ENCODE measurements around the gene GAS7. TPM values are rescaled to one million over a fixed set of nuclear protein-coding genes. Genes with fewer than 3 reads are reported as not detected.
A peak's percentile ranks its signal among the peaks of the same experiment; 100 is the strongest.

GAS7 gene
- total RNA-seq, 6 experiments from 2014 or later = 1.6 to 7.1 (median 2.7) TPM

GRCh38 chr17:10216213-10216938 lies 18.0 kb upstream of the GAS7 start:
- 28% methylated on average over 9 of the region's 15 CpGs for WGBS (ENCODE audit: insufficient coverage, low coverage, low lambda C conversion rate, missing lambda C conversion rate)
- H3K4me1 ChIP-seq = no peaks in the 10 kb centered on the region
- no peak for DNase-seq
- intact Hi-C loops (cut with DNase I) = no loop called here
- no peak for ATAC-seq
- H3K36me3 ChIP-seq = no peaks in the 10 kb centered on the region
- TF ChIP-seq POLR2A (IDR thresholded peaks at IDR 0.05) (no peak), CTCF (IDR thresholded peaks at IDR 0.05) (no peak)
- H3K4me3 ChIP-seq = no peak overlapping the region
- H3K27me3 ChIP-seq = no peaks in the 10 kb centered on the region
- H3K27ac ChIP-seq = no peak overlapping the region
- H3K9me3 ChIP-seq = no peaks in the 10 kb centered on the region

GRCh38 chr17:10215286-10215685 lies 16.9 kb upstream of the GAS7 start:
- Histone ChIP-seq H3K9me3 (no peaks in the 10 kb centered on the region), H3K36me3 (no peaks in the 10 kb centered on the region), H3K4me1 (no peaks in the 10 kb centered on the region), H3K27me3 (no peaks in the 10 kb centered on the region), H3K27ac (no peak overlapping the region), H3K4me3 (no peak overlapping the region)
- ATAC-seq = no peak
- TF ChIP-seq POLR2A (IDR thresholded peaks at IDR 0.05) = no peak
- 75% methylated on average over 5 of the region's 8 CpGs for WGBS (ENCODE audit: insufficient coverage, low coverage, low lambda C conversion rate, missing lambda C conversion rate)
- intact Hi-C loops (cut with DNase I) = no loop called here
- no peak for DNase-seq

GRCh38 chr17:10211666-10212065 lies 13.3 kb upstream of the GAS7 start:
- Histone ChIP-seq H3K27me3 (no peaks in the 10 kb centered on the region), H3K4me3 (no peak overlapping the region), H3K4me1 (no peaks in the 10 kb centered on the region), H3K9me3 (no peaks in the 10 kb centered on the region), H3K36me3 (no peaks in the 10 kb centered on the region), H3K27ac (no peak overlapping the region)
- ATAC-seq (no peak), DNase-seq (no peak)
- intact Hi-C loops (cut with DNase I) = no loop called here
- TF ChIP-seq CTCF (IDR thresholded peaks at IDR 0.05) (no peak), POLR2A (IDR thresholded peaks at IDR 0.05) (no peak)
- 62% methylated on average over 6 of the region's 8 CpGs for WGBS (ENCODE audit: insufficient coverage, low coverage, low lambda C conversion rate, missing lambda C conversion rate)

- Histone ChIP-seq H3K27me3 (no peaks in the 10 kb centered on the region), H3K4me3 (no peak overlapping the region), H3K4me1 (no peaks in the 10 kb centered on the region), H3K36me3 (no peaks in the 10 kb centered on the region), H3K9me3 (no peaks in the 10 kb centered on the region), H3K27ac (no peak overlapping the region)
- DNase-seq = no peak
- TF ChIP-seq CTCF (IDR thresholded peaks at IDR 0.05) (no peak), POLR2A (IDR thresholded peaks at IDR 0.05) (no peak)
- no peak for ATAC-seq
- 10% methylated on average over 6 of the region's 6 CpGs for WGBS (ENCODE audit: insufficient coverage, low coverage, low lambda C conversion rate, missing lambda C conversion rate)
- intact Hi-C loops (cut with DNase I) = no loop called here
Measured at GRCh38 chr17:10210151-10210574, 11.8 kb upstream of the GAS7 start.

- 51% methylated on average over 6 of the region's 7 CpGs for WGBS (ENCODE audit: insufficient coverage, low coverage, low lambda C conversion rate, missing lambda C conversion rate)
- TF ChIP-seq CTCF (IDR thresholded peaks at IDR 0.05) (no peak), POLR2A (IDR thresholded peaks at IDR 0.05) (no peak)
- Histone ChIP-seq H3K36me3 (no peaks in the 10 kb centered on the region), H3K27ac (no peak overlapping the region), H3K27me3 (no peaks in the 10 kb centered on the region), H3K9me3 (no peaks in the 10 kb centered on the region), H3K4me3 (no peak overlapping the region), H3K4me1 (no peaks in the 10 kb centered on the region)
- intact Hi-C loops (cut with DNase I) = no loop called here
- DNase-seq (no peak), ATAC-seq (peak in 1 of 4 donors; percentile 20)
Measured at GRCh38 chr17:10208604-10209193, 10.3 kb upstream of the GAS7 start.
